GM19099 (cell line): ENCODE data around the gene SPCS3.

Source experiments
- POLR2A ChIP-seq: IDR thresholded peaks from 3 replicates; pipeline ENCODE4 v1.6.1; 2011; ENCODE audit warnings: low read depth; ENCODE audit not compliant: insufficient read length; ENCODE audit errors: extremely low read depth

Gene SPCS3

GRCh38 chr4:176321589-176321988 is 1.8 kb downstream of the SPCS3 start:
- no peak for TF ChIP-seq POLR2A

DNA sequence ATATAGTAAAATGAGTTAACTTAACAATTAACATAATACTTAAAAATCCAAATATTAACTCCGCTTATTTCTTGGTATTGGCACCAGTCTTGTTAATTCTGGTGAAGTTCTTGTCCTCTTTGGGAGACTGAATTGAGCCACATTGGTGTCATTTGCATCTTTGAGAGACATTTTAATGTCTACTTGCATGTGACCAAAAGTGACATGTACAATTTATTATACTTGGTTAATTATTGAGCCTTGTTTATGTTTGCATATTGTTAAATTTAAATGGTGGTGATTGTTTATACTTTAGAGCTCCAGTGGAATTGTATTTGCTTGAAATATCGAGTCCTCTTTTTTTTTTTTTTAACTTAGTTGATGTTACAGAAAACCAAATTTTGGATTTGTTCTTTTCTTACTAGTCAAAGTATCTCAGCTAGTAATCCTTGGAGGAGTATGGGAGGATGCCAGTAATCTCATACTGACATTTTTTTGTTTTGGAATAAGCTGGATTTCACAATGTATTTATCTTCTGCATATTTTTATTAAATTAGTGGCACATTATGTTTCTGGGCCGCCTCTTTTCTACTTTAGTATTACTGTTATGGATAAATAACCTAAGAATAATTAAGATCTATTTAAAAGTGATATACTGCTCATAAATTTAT is 3.9 kb downstream of the SPCS3 start:
- TF ChIP-seq POLR2A = no peak

GRCh38 chr4:176333076-176333475 is 13.3 kb downstream of the SPCS3 start:
- TF ChIP-seq POLR2A = no peak

- TF ChIP-seq POLR2A = no peak
Observed at GRCh38 chr4:176334066-176334465, 14.3 kb downstream of the SPCS3 start.

DNA sequence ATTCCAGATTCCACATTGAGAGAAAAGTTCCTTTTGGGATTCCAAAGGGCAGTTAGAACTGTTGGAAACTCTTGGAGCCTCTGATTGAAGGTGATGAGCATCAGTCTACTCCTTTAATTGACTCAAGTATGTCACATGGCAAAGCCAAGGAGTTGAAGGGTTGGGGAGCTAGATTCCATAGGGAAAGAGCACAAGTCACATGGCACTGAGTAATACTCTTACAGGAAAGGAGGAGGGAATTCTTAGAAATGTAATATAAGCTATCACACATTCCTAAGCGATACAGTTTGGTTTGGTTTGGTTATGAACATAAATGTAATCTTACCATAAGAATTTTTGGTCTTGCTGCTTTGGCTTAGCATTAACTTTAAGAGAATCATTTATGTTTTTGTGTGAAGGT is 15.7 kb downstream of the SPCS3 start:
- TF ChIP-seq POLR2A = no peak

DNA sequence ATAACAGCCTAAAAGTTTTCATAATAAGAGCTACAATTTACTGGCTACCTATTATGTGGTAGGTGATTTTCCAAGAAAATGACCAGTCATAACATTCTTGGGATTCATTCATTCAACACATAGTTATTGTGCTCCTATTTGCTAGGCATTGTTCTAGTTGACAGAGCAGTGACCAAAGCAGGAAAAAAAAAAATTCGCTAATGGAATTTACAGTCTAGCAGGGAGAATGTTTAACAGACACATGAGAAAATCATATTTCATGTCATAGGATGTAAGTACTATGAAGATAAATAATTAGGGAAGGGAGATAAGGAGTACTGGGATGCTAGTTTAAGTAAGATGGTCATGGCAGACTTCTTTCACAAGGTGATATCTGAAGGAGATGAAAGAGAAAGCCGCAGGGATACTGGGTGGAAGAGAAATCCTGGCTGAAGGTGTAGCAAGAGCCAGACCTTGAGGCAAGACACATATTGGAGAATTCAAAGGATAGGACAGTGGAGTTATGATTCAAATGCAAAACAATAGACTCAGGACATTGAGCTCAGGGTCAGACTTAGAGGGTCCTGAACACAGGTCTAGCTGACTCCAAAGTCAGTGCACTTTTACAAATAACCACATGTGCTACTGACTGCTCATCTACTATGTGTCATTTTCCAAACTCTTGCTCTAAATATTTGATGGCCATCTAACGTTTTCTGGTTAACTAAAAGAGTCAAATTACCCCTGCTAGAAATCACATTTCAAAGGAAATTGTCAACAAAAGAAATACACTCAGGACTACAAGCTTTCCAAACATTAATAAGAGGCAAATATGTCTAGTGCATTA is 20.4 kb downstream of the SPCS3 start:
- no peak for TF ChIP-seq POLR2A

GRCh38 chr4:176340871-176341685 is 21.3 kb downstream of the SPCS3 start:
- no peak for TF ChIP-seq POLR2A

DNA sequence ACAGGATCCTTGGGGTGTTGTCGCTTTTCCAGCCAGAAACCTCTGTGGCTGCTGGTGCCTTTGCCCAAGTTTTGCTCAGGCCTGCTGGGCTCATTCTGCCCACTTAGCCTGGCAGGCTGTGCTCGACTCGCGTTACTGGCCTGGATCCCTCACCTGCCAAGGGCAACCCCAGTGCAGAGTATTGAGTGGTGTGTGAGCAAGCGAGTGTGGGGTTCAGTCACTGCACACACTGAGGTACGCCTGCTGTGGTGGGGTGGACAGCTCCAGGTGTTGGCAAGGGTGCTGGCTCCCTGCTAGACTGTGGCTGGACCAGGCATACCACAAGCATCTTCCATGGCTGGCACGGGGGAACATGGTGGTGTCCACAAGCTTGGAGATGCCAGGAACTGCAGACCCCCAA is 22.6 kb downstream of the SPCS3 start:
- no peak for TF ChIP-seq POLR2A

DNA sequence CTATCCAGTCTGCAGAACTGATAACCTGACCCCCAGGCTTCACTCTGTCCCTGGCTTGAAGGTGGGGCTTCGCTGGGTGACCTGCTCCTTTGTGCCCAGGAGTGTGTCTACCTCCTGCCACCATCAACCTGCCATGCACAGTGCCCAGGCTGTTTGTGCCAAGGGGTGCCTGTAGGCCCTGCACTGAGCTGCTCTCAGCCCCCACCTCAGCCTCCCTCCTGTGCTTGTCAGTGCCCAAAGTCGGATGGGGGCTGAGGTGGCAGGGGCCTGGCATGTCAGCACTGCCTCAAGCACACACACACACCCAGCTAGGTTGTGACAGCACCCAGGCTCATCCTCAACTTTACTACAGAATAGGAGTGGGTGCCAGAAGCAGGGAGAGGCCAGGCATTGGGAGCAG is 23.5 kb downstream of the SPCS3 start:
- no peak for TF ChIP-seq POLR2A

- no peak for TF ChIP-seq POLR2A
Observed at GRCh38 chr4:176350671-176351070, 30.9 kb downstream of the SPCS3 start.

GRCh38 chr4:176354884-176355283 is 35.1 kb downstream of the SPCS3 start:
- no peak for TF ChIP-seq POLR2A

- no peak for TF ChIP-seq POLR2A
Observed at GRCh38 chr4:176357359-176358082, 37.8 kb downstream of the SPCS3 start.

- TF ChIP-seq POLR2A = no peak
Observed at GRCh38 chr4:176358083-176358469, 38.3 kb downstream of the SPCS3 start.

- no peak for TF ChIP-seq POLR2A
Observed at GRCh38 chr4:176359590-176359989, 39.8 kb downstream of the SPCS3 start.

DNA sequence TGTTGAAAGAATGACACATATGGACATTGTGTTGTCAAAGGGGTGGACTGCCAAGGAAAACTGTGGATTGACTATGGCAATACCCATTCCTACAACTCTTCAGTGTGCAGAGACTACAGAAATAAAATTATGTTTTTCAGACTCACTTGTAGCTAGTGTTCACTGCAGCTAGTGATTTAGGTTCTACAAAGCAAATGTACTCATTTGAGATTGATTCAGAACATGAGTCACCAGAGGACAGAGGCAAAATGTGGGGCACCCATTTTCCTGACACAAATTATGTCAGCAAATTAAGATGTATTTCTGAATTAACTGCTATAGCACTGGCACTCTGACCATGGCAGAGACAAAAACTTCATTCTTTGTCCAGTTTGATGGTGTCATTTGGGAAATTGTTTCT is 40.7 kb downstream of the SPCS3 start:
- TF ChIP-seq POLR2A = no peak

DNA sequence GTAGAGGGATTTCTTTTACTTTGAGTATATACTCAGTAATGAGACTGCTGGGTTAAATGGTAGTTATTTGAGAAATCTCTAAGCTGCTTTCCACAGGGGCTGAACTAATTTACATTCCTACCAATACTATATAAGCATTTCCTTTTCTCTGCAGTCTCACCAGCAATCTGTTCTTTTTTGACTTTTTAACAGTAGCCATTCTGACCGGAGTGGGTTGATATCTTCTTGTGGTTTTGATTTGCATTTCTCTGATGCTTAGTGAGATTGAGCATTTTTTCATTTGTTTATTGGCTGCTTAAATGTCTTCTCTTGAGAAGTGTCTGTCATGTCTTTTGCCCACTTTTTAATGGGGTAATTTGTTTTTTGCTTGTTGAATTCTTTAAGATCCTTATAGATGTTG is 43.3 kb downstream of the SPCS3 start:
- TF ChIP-seq POLR2A = no peak
